Activated gamma-delta T cell treated with anti-CD3 and anti-CD28 coated beads, Interleukin-2, amount 50 U/mL, for 16 hours (primary cell): ENCODE measurements around the gene PLPP1.

ENCODE experiments used
- DNase-seq: peaks from one replicate; pipeline ENCODE4 v3.0.0-alpha.2; 2020; ENCODE audit warnings: low read depth

The PLPP1 gene

GRCh38 chr5:55534436-55535198 lies at the start of gene PLPP1:
PLPP1 (minus strand) TSS chr5:55534964; CDS start chr5:55534629, 335 bp downstream.
- DNase-seq = peak; percentile 73

DNA sequence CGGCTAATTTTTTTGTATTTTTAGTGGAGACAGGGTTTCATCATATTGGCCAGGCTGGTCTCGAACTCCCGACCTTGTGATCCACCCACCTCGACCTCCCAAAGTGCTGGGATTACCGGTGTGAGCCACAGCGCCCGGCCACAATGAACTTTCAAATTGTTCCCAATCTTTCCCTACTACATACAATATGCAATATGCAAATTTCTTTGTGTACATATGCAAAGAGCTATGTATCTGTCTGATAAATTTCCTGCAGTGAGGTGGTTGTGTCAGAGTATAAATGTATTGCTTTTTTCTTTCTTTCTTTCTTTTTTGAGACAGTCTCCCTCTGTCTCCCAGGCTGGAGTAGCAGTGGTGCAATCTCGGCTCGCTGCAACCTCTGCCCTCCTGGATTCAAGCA lies 48.8 kb upstream of the PLPP1 start:
- DNase-seq = no peak

GRCh38 chr5:55582256-55582655 lies 47.5 kb upstream of the PLPP1 start:
- DNase-seq = no peak

GRCh38 chr5:55580042-55580441 lies 45.3 kb upstream of the PLPP1 start:
- no peak for DNase-seq

DNA sequence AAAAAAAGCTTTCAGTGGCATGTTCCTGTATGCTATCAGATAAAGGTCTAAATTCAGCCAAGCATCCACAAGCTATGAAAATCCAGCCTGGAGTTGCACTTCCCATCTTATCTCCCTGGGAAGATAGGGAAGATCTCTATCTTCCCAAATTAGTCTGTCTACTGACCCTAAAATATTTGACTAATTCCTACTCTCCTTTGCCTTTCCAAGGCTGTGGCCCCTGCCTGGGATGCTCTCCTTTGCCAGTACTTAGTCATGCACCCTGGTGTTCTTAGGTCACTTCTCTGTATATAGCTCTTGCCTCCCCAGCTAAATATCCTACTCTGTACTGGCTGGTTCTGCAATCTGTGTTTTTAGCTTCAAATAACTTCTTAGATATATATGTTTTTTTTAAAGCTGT lies 44.0 kb upstream of the PLPP1 start:
- DNase-seq = no peak

DNA sequence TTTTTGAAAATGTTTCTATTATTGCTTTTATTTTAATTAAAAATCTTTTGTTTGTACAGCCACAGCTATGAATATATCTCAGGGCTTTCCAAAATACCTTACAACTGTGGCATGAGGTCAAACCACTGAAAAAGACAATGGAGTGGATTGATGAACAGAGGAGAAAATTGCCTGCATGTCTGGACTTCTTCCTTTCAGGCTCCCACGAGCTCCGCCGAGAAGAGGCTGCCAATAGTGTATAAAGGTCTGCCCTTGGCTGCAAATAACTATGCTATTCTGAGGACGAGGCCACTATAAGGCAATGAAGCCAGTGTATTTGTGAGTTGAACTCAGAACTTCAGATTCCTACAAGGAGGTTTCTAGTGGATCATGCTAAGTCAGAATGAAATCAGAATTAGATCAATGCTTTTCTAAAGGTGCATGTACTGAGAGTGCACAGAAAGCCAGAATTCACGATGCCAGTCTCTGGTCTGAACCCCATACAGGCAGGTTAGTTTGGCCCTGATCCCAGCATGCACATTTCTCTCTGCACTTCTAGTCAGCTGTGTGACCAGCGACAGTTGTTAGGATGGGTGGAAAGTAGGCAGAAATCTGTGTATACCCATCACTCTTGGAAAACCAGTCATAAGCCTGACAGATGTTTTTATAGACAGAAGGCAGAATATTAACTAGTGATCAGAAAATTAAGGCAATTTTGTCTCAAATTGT lies 42.7 kb upstream of the PLPP1 start:
- no peak for DNase-seq

- DNase-seq = no peak
Measured at GRCh38 chr5:55576661-55577060, 41.9 kb upstream of the PLPP1 start.

- no peak for DNase-seq
Measured at GRCh38 chr5:55575815-55576583, 41.2 kb upstream of the PLPP1 start.

GRCh38 chr5:55572600-55572999 lies 37.8 kb upstream of the PLPP1 start:
- DNase-seq = no peak

DNA sequence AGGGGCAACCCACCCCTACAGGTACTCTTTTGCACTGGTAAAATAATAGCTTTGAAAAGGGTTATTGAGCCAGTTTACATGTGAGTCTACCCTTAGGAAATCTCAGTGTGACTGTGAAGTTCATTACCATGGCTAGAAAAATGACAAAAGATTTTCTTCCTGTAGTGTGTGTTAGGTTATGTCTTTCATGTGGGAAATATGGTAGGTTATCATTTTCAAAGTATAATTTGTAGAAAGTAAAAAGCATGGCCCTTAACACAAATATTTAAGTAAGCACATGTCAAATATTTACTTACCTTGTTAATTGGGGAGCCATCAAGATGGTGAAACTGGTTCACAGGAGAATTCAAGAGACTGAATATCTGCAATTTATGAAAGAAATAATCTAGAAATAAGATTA lies 37.3 kb upstream of the PLPP1 start:
- DNase-seq = no peak

DNA sequence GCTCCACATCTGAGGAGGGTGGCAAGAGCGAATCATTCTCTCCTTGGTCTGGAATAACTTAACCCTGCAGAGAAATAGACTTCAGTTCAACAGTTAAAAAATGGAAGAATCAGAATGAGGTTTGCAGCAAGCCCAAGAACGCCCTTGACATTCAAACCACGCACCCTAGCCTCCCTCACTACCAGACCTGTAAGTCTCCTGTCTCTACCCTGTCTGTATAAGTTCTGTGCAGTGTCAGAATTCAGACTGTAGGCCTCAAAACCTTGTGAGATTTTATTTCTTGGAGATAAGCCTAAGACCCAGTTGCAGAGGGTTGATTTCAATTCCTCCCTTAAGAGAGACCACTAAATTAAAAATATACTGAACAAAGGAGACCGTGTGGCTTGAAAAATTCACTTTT lies 35.8 kb upstream of the PLPP1 start:
- no peak for DNase-seq

DNA sequence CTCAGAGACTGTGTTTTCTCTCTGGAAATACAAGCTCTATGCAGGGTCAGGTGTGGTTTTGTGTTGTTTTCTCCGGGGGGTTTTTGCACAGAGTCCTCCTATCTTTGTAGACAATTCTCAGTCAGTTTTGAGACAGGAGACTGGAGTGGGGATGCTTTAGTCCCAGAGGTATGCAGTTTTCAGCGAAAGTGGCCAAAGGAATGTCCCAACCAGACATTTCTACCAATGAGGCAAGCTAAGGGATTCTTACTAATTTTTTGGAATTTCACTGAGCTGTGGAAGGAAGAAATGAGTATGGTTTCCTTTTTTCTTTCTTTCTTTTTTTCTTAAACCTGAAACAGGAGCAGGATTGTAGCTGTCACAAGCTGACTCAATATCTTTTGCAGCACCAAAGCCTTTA lies 35.3 kb upstream of the PLPP1 start:
- DNase-seq = no peak

GRCh38 chr5:55569513-55569865 lies 34.7 kb upstream of the PLPP1 start:
- DNase-seq = no peak

- no peak for DNase-seq
Measured at GRCh38 chr5:55568654-55569512, 34.1 kb upstream of the PLPP1 start.

DNA sequence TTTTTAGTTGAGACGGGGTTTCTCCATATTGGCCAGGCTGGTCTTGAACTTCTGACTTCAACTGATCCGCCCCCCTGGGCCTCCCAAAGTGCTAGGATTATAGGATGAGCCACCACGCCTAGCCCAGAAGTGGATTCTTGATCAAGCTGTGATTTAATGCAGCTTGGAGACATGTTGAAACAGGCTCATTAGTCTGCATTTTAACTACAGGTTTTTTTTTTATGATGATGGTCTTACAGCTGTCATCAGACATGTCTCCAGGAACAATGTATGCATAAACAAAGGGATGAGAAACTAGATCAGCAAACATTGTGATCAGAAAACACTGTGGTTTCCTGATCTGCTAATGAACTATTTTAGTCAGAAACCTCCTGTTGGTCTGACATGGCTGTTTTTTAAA lies 30.0 kb upstream of the PLPP1 start:
- no peak for DNase-seq

GRCh38 chr5:55558484-55558883 lies 23.7 kb upstream of the PLPP1 start:
- no peak for DNase-seq

GRCh38 chr5:55557123-55557522 lies 22.4 kb upstream of the PLPP1 start:
- DNase-seq = no peak

- DNase-seq = no peak
Measured at GRCh38 chr5:55554585-55555202, 19.9 kb upstream of the PLPP1 start.

GRCh38 chr5:55551904-55552303 lies 17.1 kb upstream of the PLPP1 start:
- no peak for DNase-seq

DNA sequence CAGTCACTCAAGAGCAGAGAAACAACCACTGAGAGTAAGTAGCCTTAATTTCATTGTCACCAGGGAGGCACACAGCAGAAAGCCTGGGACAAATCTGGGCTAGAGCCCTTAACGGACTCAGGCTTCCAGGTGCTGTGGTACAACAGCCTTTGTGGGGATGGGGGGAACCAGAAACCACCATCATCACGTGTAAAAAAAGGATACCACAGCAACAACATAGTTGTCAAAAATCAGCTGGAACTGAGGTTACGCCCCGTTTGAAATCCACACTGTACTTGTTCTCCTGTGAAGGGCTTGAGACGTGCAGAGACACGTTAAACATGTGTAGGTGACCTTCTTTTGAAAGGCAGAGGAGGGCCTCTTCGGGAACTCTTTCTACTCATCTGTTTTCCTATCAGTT lies 16.6 kb upstream of the PLPP1 start:
- DNase-seq = no peak

DNA sequence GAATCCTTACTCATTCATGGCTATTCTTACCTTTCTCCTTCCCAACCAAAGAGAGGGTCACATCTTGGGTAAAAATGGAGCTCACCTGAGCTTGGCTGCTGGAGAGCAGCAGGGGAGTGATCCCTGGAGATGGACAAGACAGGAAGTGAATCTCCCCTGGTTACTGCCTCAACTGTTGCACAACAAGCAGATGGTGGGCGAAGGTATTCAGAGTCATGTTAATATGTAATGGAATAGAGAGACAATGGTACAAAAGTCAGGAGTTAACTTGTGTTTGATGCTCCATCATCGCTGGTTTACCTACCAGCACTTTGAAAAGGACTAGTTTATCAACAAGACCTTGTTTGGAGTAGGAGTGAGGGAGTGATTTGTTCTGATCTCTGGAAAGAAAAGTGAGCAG lies 13.0 kb upstream of the PLPP1 start:
- no peak for DNase-seq

DNA sequence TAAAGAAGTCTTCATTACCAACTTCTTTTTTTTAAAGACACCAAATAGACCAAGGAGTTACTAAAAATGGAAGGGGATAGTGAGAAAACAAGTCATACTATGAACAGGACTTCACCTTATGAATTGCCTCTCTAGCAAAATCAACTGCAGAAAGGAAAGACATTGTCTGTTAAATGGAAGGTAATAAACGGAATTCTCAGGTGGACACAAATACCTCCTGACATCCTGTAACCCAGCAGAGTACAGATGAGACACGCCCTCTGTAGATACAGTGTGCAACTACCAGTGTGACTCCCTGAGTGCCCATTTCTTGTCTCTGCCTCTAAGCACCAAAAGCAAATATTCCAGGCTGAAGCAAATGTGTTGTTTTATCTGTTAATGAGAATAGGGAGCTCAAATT lies 12.2 kb upstream of the PLPP1 start:
- DNase-seq = no peak
